Esophagus mucosa (tissue), 1 donor: ENCODE results near the gene TAAR1. TPM values are rescaled to one million over a fixed set of nuclear protein-coding genes. Genes with fewer than 3 reads are reported as not detected.
"Not testable (repeated sequence)": the region's sequence is repeated elsewhere in the genome, so short reads cannot be mapped to it uniquely, and the experiment has no call there.

Experiments
- ATAC-seq: fragments of 200-7000 bp; cut with Tn5 transposase; one replicate; pipeline ENCODE4 v1.9.1; 2020
- total RNA-seq: library from RNA; stranded (reverse); gene quantifications from one replicate; pipeline ENCODE4 v1.2.4, GENCODE V29; 2023
- donor health status: DM: yes; HTN: yes; CAD: no.

TAAR1 gene, protein sequence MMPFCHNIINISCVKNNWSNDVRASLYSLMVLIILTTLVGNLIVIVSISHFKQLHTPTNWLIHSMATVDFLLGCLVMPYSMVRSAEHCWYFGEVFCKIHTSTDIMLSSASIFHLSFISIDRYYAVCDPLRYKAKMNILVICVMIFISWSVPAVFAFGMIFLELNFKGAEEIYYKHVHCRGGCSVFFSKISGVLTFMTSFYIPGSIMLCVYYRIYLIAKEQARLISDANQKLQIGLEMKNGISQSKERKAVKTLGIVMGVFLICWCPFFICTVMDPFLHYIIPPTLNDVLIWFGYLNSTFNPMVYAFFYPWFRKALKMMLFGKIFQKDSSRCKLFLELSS
- total RNA-seq: not detected

DNA sequence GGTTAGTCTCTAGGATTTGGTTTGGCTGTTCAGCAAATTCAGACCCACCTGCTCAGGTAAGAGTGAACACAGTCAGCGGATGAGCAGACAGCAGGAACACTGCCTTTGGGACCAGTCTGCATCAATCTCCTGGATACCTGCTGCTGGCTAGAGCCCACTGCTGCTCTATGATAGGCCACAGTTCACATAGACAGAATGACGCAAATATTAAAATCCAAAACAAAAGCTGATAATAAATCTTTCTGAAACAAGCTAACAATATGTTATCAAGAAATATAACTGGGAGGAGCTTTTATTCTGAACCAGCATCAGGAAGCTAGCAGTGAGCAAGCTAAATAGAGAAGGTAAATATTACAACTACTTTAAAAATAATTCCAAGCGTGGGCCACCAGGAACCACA, at the start of gene TAAR1:
TAAR1 (minus strand) TSS at position 101 of the 400 bp plus-strand sequence. CDS start 13,179 bp downstream, outside the sequence.
- no peak for ATAC-seq

- ATAC-seq: no peak
These were observed 49.8 kb upstream of the TAAR1 start for GRCh38 chr6:132708771-132709170.

DNA sequence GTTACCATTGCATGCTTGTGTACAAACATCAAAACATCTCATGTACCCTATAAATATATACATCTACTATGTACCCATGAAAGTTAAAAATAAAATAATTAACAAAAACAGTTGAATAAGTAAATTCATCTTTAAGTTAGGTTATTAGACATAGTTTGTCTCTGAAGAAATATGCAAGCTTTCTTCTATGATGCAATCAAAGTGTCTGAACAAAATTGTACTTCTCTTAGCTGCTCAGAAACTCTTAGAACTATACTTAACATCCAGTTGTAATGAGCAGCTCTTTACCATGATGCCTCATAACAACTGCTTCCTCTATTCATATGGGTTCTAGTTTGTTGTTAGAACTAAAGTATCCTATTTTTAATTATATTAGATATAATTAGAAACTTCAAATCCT, 49.0 kb upstream of the TAAR1 start:
- ATAC-seq: no peak

DNA sequence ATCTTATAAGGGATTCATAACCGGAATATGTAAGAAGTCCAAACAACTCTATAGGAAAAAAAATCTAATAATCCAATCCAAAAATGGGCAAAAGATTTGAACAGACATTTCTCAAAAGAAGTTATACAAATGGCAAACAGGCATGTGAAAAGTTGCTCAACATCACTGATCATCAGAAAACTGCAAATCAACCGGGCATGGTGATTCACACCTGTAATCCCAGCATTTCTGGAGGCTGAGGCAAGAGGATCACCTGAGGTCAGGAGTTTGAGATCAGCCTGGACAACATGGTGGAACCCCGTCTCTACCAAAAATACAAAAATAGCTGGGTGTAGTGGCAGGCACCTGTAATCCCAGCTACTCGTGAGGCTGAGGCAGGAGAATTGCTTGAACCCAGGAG, 47.8 kb upstream of the TAAR1 start:
- not testable (repeated sequence) for ATAC-seq

DNA sequence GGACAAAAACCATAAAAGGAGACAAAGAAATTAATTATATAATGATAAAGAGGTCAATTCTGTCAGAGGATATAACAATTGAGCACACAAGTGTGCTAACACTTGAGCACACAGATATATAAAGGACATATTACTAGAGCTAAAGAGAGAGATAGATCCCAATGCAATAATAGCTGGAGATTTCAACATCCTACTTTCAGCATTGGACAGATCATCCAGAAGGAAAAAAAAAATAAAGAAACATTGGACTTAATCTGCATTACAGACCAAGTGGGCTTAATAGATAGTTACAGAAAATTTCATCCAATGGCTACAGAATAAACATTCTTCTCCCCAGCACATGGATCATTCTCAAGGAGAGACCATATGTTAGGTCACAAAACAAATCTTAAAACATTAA, 45.0 kb upstream of the TAAR1 start:
- no peak for ATAC-seq

GRCh38 chr6:132698608-132699007, 39.6 kb upstream of the TAAR1 start:
- ATAC-seq: no peak

- no peak for ATAC-seq
These were observed 36.8 kb upstream of the TAAR1 start for GRCh38 chr6:132695773-132696172.

DNA sequence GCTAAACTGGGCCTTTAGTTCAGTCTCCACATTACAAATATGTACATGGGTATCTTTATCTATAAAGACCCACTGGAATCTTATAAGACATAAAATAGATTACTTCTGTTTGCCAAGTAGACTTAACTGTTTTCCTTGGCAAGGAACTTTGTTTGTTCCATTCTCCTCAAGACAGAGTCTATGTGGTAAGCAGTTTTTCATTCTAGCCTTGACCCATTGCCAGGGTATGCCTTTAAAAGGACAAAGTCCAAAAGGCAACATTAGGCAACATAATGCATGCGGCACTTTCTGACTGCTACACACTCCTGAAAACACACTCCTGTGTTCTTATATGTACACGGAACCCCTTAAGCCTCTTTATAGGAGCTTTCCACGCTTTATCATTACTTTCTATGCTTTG, 34.5 kb upstream of the TAAR1 start:
- no peak for ATAC-seq

DNA sequence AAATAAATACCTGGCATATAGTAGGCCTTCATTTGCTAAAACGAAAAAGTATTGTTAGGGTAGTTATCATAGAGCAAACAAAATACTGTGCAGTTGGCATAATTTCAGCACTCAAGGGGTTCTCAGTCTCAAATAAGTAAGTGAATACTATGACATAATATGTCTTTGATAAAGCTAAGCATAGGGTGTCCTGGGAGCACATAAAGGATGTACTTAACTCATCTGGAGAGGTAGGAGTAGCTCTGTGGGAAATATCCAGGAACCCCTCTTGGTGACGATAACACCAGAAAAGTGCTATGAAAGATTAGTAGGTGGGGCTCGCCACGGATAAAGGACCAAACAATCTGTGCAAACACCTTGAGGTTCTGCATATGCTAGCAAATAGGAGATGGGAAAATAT, 31.7 kb upstream of the TAAR1 start:
- ATAC-seq: no peak

DNA sequence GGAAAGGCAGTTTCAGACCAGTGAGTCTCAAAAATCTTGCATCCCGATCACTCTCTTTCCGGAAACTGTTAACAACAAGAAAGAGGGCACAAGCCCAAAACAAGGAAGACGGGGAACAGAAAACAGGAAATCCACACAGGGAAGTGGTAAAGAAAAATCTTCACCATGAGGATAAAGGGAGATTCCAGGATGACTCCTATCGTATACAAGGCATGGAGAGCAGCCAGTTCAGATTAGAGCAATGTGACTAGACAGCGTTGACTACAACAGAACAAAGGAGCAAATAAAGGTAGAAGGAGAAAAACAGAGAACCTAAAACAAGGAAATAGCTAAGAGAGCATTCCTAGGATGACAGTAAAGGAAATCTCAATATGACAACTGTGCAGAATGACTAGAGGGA, 28.3 kb upstream of the TAAR1 start:
- ATAC-seq: peak; percentile 69

DNA sequence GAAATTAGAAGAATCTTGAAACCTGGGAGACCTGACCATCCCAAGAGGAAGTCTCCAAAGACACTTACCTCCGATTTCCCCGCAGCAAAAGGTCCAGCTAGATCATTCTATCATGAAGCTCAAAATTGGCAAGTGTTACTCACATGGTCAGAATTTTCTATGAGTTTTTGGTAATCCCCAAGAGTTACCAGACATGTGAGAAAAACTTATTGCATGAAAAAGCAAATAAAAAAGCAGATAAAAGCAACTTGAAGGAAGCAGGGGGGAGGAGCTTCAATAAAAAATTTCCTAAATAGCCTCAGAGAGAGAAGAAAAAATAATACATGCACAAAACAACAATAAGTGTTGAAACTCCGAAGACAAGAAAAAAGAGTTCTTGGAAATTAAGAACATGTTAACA, 27.5 kb upstream of the TAAR1 start:
- ATAC-seq: no peak

- no peak for ATAC-seq
These were observed 26.0 kb upstream of the TAAR1 start for GRCh38 chr6:132685009-132685408.

DNA sequence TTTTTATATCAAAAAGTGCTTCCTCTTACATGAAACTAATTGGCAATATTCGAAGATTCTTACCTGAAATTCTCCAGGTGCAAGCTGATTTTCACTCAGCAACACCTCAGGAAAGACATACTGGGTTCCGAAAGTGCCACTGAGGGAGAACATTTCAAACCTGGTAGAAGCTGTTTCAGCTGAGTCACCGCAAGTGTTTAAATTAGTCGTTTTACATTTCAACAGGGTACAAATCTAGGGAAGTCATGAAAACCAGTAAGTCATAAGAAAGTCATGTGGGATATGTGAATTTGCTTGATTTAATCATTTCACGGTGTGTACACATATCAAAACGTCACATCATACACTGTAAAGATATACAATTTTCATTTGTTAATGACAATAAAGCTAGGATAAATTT, 25.3 kb upstream of the TAAR1 start:
- ATAC-seq: no peak

DNA sequence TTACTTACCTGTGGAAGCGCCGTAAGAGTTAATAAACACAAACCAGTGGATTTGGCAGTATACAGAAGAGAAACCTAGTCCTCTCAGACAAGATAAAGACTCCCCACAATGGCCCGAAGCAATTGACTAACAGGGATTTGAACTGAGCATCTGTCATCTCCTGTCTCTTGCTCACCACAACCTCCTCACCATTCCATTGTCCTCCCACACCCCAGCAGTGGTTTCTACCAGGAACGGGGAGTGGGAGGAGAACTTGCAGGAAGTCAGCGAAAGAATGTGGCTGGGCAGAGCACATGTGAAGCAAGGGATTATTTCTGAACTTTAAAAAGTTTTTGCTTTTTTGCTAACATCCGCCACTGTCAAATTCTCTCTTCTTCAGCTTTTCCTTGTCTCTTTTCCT, 24.6 kb upstream of the TAAR1 start:
- peak; percentile 77 for ATAC-seq

GRCh38 chr6:132679094-132679493, 20.1 kb upstream of the TAAR1 start:
- ATAC-seq: not testable (repeated sequence)

DNA sequence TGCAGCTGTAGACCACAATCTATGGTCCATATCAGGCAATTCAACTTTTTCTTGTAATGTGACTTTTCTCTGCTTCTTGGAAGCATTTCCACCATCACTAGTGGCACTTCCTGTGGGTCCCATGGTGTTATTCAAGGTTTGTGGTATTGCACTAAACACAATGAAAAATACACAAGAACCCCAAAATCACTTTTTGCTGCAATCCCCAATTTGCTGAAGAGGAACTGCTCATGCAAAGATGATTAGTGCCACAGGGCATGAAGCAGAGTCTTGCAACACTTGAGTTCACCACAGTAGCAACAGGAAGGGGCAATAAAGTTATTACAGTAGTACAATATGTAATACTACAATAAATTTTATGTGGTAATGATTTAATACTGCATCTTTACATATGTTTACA, 16.8 kb upstream of the TAAR1 start:
- no peak for ATAC-seq

GRCh38 chr6:132675002-132675401, 16.0 kb upstream of the TAAR1 start:
- no peak for ATAC-seq

DNA sequence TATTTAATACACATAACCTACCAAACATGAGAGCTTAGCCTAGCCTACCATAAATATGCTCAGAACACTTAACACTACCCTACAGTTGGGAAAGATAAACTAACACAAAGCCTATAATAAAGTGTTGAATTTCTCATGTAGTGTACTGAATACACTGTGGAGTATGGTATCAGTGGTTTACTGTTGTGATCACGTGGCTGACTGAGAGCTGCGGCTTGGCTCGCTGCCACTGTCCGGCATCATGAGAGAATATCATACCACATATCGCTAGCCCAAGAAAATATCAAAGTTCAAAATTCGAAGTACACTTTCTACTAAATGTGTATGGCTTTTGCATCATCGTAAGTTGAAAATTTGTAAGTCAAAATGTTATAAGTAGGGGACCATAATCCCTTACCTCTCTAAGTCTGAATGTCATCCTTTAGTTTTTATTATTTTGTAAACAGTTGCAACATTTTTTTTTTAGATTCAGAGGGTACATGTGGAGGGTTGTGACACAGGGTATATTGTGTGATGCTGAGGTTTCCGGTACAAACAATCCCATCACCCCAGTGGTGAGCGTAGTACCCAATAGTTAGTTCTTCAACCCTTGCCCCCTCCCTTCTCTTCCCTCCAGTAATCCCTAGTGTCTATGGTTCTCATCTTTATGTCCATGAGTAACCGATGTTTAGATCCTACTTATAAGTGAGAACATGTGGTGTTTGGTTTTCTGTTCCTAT, 14.6 kb upstream of the TAAR1 start:
- no peak for ATAC-seq

GRCh38 chr6:132671295-132671694, 12.3 kb upstream of the TAAR1 start:
- no peak for ATAC-seq

GRCh38 chr6:132669690-132670291, 10.8 kb upstream of the TAAR1 start:
- peak; percentile 74 for ATAC-seq

DNA sequence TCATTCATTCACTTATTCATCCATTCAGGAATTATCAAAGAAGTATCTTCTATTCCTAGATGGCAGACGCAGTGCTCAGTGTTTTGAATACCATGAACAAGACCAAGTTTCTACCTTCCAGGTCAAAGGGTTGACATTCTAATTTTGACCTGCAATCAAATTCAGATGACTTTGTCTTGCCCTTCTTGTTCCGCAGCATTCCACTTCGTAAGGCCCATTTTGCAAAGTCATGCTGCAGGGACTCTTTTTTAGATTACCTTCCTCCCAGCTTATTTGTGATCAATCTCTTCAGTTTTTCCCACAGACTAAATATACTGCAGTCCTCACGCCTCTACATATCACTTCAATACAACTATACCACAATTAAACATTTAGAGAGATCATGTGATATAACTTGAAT, 7.1 kb upstream of the TAAR1 start:
- ATAC-seq: no peak

DNA sequence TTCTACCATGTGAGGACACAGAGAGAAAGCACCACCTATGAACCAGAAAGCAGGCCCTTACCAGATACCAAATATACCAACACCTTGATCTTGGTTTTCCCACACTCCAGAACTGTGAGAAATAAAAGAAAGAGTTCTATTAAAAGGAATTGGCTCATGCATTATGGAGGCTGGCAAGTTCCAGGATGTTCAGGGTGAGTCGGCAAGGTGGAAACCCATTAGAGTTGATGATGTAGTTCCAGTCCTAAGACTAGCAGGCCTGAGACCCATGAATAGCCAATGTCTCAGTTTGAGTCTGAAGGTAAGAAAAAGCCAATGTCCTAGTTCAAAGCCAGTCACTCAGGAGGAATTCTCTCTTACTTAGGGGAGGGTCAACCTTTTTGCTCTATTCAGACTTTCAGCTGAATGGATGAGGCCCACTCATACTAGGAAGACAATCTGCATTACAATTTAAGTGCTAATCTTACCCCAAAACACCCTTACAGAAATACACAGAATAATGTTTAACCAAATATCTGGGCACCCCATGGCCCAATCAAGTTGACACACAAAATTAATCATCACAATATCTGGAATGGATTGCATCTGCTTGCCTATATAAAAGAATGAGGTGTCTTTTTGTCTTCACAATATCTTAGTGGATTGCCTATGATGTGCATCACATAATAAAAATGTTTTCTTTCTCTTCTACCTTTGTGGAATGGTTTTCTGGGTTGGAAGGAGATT, 5.5 kb upstream of the TAAR1 start:
- ATAC-seq: no peak

- ATAC-seq: no peak
These were observed 4.7 kb upstream of the TAAR1 start for GRCh38 chr6:132663661-132664060.
